ENCODE results near the gene GGACT. TPM values are rescaled to one million over a fixed set of nuclear protein-coding genes. Genes with fewer than 3 reads are reported as not detected.

GGACT gene
- total RNA-seq, 2 donors from 2014 or later: 4.8 to 5.0 TPM

- DNase-seq (ENCODE audit: low spot score): no peak
- intact Hi-C loops (cut with DNase I): no loop called here
These were observed 85.0 kb downstream of the GGACT start for GRCh38 chr13:100503622-100504021.

DNA sequence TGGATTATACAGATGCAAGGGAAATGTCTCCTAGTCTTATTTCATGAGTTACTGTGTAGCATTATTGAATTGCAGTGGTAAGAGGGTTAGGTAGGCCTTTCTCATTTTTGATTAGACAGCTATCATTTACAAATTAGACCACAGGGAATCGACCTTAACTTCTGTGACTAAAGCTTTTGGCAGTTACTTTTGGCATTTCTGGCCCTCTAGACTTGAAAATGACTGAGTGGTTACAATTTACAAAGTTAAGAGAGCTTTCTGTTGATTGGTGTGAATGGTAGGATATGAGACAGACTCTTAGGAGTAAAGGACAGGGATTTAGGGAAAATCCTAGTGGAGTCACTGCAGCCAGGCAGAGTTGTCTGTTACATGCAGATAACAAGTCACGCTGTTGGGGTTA lies 86.1 kb downstream of the GGACT start:
- intact Hi-C loops (cut with DNase I): no loop called here
- no peak for DNase-seq (ENCODE audit: low spot score)

GRCh38 chr13:100497389-100497788 lies 91.2 kb downstream of the GGACT start:
- intact Hi-C loops (cut with DNase I): no loop called here
- no peak for DNase-seq (ENCODE audit: low spot score)

DNA sequence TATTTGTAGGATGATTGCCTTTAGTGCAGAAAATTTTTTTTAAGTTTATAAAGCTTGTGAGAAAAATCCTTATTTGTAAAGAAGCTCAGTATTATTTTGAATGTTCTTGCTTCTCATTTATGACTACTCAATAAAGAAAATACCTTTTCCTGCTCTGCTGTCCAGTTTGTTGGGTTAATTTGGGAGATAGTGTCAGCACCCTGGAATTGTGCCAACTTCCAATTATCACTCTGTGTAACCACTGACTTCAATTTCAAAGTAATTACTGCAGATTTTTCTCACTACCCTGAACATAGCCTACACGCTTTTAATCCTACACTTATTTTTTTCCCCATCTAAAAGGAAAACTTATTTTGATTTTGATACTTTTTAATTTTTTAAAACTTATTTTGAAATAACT lies 93.1 kb downstream of the GGACT start:
- no peak for DNase-seq (ENCODE audit: low spot score)
- intact Hi-C loops (cut with DNase I): no loop called here

GRCh38 chr13:100493418-100493817 lies 95.2 kb downstream of the GGACT start:
- intact Hi-C loops (cut with DNase I): no loop called here
- no peak for DNase-seq (ENCODE audit: low spot score)

- no peak for DNase-seq (ENCODE audit: low spot score)
- intact Hi-C loops (cut with DNase I): no loop called here
These were observed 97.3 kb downstream of the GGACT start for GRCh38 chr13:100491164-100491842.

DNA sequence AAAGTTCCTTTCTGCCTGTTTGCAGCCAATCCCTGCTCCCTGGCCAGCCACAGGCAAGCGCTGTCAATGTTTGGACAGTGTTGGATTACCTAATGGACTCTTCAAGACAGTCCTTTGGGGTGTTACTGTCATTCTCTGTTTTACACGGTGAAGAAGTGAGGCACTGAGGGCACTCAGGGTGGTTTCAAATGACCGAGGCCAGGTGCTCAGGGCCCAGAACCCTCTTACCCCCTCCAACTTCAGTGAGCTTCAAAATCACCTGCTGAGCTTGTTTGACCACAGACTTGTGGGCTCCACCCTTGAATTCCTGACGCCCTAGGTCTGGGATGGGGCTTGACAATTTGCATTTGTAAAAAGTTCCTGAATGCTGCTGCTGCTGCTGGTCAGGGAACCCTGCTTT lies 97.9 kb downstream of the GGACT start:
- intact Hi-C loops (cut with DNase I): no loop called here
- DNase-seq (ENCODE audit: low spot score): no peak

DNA sequence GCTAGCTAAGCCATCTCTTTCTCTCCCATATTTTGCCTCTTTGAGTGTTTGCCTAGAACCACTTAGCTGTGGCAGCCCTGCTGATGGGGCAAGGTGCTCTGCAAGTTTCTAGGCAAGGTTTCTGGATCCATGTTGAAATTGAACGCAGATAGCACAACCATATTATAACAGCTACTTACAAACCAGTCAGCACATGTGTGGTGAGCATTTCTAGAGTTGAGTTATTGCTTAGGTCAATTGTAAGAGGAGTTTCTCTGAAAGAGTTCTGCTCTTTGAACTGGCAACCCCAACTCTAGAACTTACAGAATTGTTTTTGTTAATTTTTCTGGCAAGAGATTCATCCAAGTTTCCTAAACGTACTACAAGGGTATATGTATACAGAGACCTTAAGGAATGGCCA lies 103.3 kb downstream of the GGACT start:
- intact Hi-C loops (cut with DNase I): no loop called here
- DNase-seq (ENCODE audit: low spot score): no peak

DNA sequence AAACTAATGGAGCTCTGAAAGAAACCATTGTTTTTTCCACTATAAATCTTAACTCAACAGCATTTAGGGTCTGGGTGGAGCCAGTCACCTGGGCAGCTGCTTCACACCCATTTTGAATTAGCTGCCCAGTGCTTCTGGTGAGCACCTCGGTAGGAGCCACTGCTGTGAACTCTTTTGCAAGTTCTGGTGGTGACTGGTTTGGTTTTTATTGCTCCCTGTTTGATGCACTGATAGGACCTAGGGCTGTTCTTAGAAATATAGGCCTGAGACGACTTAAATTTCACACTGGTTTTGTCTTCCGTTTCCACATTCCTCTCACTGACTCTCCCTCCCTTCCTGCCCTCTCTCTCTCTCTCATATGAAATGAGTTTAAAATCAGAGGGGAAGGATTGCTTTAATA lies 103.9 kb downstream of the GGACT start:
- DNase-seq (ENCODE audit: low spot score): no peak
- intact Hi-C loops (cut with DNase I): no loop called here

DNA sequence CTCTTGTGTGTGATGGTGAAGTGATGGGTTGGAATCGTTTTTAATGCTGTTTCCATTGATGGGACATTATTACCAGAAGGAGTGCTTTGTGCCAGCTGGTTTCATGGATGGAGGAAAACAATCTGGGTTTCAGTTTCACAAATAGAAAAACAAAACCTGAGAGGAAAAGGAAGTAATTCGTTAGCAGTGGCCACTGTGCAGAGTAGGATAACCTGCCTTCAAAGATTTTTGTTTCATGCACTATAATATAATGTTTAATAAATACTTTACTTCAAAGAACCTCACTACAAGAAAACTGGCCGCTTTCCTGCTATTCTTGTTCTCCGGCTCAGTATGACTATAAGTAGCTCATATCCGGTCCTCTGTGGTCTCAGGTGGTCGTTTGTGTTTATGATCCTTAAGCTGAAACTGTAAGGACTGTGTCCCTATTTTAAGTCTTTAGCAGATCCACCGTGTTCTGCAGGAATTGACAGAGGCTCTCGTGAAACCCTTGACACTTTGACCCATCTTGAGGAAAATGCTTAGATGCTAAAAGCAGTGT lies 104.7 kb downstream of the GGACT start:
- no peak for DNase-seq (ENCODE audit: low spot score)
- intact Hi-C loops (cut with DNase I): no loop called here

DNA sequence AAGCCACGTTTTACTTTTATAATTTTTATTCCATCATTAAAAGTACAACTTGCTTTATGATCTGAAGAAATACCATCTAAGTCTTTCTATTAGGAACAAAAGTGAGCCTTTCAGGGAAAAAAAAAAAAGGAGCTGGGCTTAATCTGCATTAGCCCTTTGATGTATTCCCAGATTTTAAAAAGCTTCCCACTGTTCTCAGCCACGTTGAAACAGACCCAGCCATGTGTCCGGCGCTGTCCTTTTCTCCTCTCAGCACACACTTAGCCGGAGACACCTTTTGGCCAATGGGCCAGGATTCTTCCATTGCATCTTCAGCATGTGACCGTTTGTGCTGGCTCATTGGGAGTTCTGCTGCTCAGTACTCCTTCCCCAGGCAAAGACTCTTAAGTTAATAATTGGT lies 105.5 kb downstream of the GGACT start:
- intact Hi-C loops (cut with DNase I): no loop called here

GRCh38 chr13:100480676-100481075 lies 107.9 kb downstream of the GGACT start:
- intact Hi-C loops (cut with DNase I): no loop called here
- DNase-seq (ENCODE audit: low spot score): no peak

More for the DNA sequence above, 105.5 kb downstream of the GGACT start:
- DNase-seq (ENCODE audit: low spot score): no peak

Other genes with a start within 250 kb of the GGACT start
- gene TMTC4, start 86.0 kb upstream of the GGACT start, total RNA-seq: 1 to 10 TPM; 8.2 to 9.7 TPM